ENCODE data around the gene RALGAPA1. TPM values are rescaled to one million over a fixed set of nuclear protein-coding genes. Genes with fewer than 3 reads are reported as not detected.

Gene RALGAPA1
- total and polyA plus RNA-seq, 2 donors (not counting 1 experiment from before 2014, with no cell fraction given), result 17.3 to 94.0 TPM

GRCh38 chr14:35632271-35632670, 176.8 kb downstream of the RALGAPA1 start:
- Histone ChIP-seq H2AFZ (ENCODE audit: insufficient read depth, low read depth, low read length, poor library complexity, severe bottlenecking) (no peak overlapping the region), H3K27ac (ENCODE audit: low read length in 2 of 2) (no peak overlapping the region), H3K9me3 (ENCODE audit: control extremely low read depth in 1 of 3, control insufficient read depth in 2 of 3, insufficient read depth in 1 of 3, low read length in 2 of 3) (peaks cover 0 to 1% (median 0%) of the 10 kb centered on the region in 3 donors), H3K4me1 (ENCODE audit: control insufficient read depth in 2 of 2, insufficient read depth in 2 of 2, low read length in 2 of 2) (no peaks in the 10 kb centered on the region), H3K4me3 (ENCODE audit: control extremely low read depth in 1 of 5, extremely low read depth in 1 of 5, insufficient read depth in 1 of 5, low read depth in 2 of 5, low read length in 4 of 5) (no peak overlapping the region), H4K20me1 (ENCODE audit: control insufficient read depth, insufficient read depth, low read length, poor library complexity, severe bottlenecking) (no peaks in the 10 kb centered on the region), H3K36me3 (replicated peaks in 1 of 2; ENCODE audit: control extremely low read depth in 1 of 2, control insufficient read depth in 1 of 2, extremely low read depth in 1 of 2, insufficient read depth in 2 of 2, low read length in 1 of 2) (peaks cover 5 to 6% of the 10 kb centered on the region in 2 experiments), H3K27me3 (replicated peaks in 1 of 4; ENCODE audit: control extremely low read depth in 1 of 4, control insufficient read depth in 3 of 4, insufficient read depth in 4 of 4, low read length in 3 of 4) (no peaks in the 10 kb centered on the region), H3K4me2 (replicated peaks; ENCODE audit: low read depth, low read length, poor library complexity, severe bottlenecking) (no peak overlapping the region), H3K9ac (ENCODE audit: low read length) (no peak overlapping the region), H3K79me2 (ENCODE audit: control insufficient read depth, insufficient read depth, low read length) (no peaks in the 10 kb centered on the region)
- Mint-ChIP-seq H3K4me3 (no peak overlapping the region), H3K4me1 (peaks cover 3% of the 10 kb centered on the region), H3K9me3 (ENCODE audit: insufficient read depth) (no peaks in the 10 kb centered on the region), H3K27ac (no peak overlapping the region), H3K27me3 (no peaks in the 10 kb centered on the region)
- TF ChIP-seq CTCF (IDR thresholded peaks at IDR 0.05), result no peak
- no peak for TF ChIP-seq EZH2 (IDR thresholded peaks at IDR 0.05; ENCODE audit: borderline replicate concordance, insufficient read depth, low read depth, low read length, poor library complexity, severe bottlenecking)
- ChIA-PET CTCF (no interaction called here), POLR2A (no interaction called here)
- DNase-seq (no peak), ATAC-seq (ENCODE audit: low read depth) (no peak)
- no CpG with 5 or more reads among the region's 3 CpGs for WGBS (ENCODE audit: insufficient coverage)
- intact Hi-C loops (cut with micrococcal nuclease), result no loop called here

- Histone ChIP-seq H4K20me1 (ENCODE audit: control insufficient read depth, insufficient read depth, low read length, poor library complexity, severe bottlenecking) (no peaks in the 10 kb centered on the region), H3K9me3 (ENCODE audit: control extremely low read depth in 1 of 3, control insufficient read depth in 2 of 3, insufficient read depth in 1 of 3, low read length in 2 of 3) (peaks cover 0 to 1% (median 0%) of the 10 kb centered on the region in 3 donors), H3K79me2 (ENCODE audit: control insufficient read depth, insufficient read depth, low read length) (no peaks in the 10 kb centered on the region), H3K4me3 (ENCODE audit: control extremely low read depth in 1 of 5, extremely low read depth in 1 of 5, insufficient read depth in 1 of 5, low read depth in 2 of 5, low read length in 4 of 5) (no peak overlapping the region), H3K36me3 (replicated peaks in 1 of 2; ENCODE audit: control extremely low read depth in 1 of 2, control insufficient read depth in 1 of 2, extremely low read depth in 1 of 2, insufficient read depth in 2 of 2, low read length in 1 of 2) (peaks cover 3% of the 10 kb centered on the region in 2 experiments), H3K4me2 (replicated peaks; ENCODE audit: low read depth, low read length, poor library complexity, severe bottlenecking) (no peak overlapping the region), H3K27me3 (replicated peaks in 1 of 4; ENCODE audit: control extremely low read depth in 1 of 4, control insufficient read depth in 3 of 4, insufficient read depth in 4 of 4, low read length in 3 of 4) (no peaks in the 10 kb centered on the region), H2AFZ (ENCODE audit: insufficient read depth, low read depth, low read length, poor library complexity, severe bottlenecking) (no peak overlapping the region), H3K27ac (ENCODE audit: low read length in 2 of 2) (no peak overlapping the region), H3K9ac (ENCODE audit: low read length) (no peak overlapping the region), H3K4me1 (ENCODE audit: control insufficient read depth in 2 of 2, insufficient read depth in 2 of 2, low read length in 2 of 2) (no peaks in the 10 kb centered on the region)
- no peak for ATAC-seq (ENCODE audit: low read depth)
- no CpG with 5 or more reads among the region's 2 CpGs for WGBS (ENCODE audit: insufficient coverage)
- ChIA-PET CTCF (no interaction called here), POLR2A (no interaction called here)
- TF ChIP-seq CTCF (IDR thresholded peaks at IDR 0.05) (no peak), EZH2 (IDR thresholded peaks at IDR 0.05; ENCODE audit: borderline replicate concordance, insufficient read depth, low read depth, low read length, poor library complexity, severe bottlenecking) (no peak)
- Mint-ChIP-seq H3K4me1 (peaks cover 3% of the 10 kb centered on the region), H3K4me3 (no peak overlapping the region), H3K9me3 (ENCODE audit: insufficient read depth) (no peaks in the 10 kb centered on the region), H3K27ac (no peak overlapping the region), H3K27me3 (no peaks in the 10 kb centered on the region)
- intact Hi-C loops (cut with micrococcal nuclease), result no loop called here
- DNase-seq, result no peak
These were observed 177.9 kb downstream of the RALGAPA1 start for GRCh38 chr14:35631071-35631805.
